Measurements from ENCODE around the gene CCM2L. TPM values are rescaled to one million over a fixed set of nuclear protein-coding genes. Genes with fewer than 3 reads are reported as not detected.

CCM2L gene
- total and polyA plus RNA-seq, 2 of the 8 experiments (the other 6 are each of a cell fraction or from before 2014, with no cell fraction given) = 5.5 to 15.8 TPM

DNA sequence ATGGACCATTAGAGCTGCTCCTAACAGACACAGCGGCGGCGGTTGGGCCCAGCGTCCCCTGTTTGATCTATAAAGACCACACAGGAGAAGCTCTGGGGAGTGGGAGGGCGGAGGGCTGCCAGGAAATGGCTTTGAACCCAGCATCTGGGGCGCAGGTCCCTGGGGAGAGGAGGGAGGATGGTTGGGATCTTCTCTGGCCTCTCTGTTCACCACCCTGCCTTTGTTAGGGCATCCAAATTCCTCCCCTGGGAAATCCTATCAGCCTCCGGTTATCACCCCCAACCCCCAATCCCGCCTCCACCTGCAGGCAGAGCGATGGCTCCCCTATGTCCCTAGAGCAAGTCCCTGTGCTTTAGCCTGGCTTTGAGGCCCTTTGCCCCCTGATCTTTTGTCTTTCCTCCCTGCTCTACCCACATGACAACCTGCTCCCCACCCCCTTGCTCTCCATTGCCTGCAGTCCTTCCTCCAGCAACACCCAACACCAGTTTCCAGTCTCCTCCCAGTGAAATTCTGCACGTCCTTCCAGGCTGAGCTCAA lies 35.2 kb upstream of the CCM2L start (continued):
- TF ChIP-seq, protein P1, sequence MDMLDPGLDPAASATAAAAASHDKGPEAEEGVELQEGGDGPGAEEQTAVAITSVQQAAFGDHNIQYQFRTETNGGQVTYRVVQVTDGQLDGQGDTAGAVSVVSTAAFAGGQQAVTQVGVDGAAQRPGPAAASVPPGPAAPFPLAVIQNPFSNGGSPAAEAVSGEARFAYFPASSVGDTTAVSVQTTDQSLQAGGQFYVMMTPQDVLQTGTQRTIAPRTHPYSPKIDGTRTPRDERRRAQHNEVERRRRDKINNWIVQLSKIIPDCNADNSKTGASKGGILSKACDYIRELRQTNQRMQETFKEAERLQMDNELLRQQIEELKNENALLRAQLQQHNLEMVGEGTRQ (IDR thresholded peaks at IDR 0.05; ENCODE audit: low read length) = peak; percentile 17; the same call in 1 of the 2 replicates
- peak; percentile 80 for TF ChIP-seq ASH2L (IDR thresholded peaks at IDR 0.05; ENCODE audit: low read length)
- TF ChIP-seq SIRT6 (IDR thresholded peaks at IDR 0.05; ENCODE audit: low read length) = no peak
- TF ChIP-seq EGR1 (IDR thresholded peaks at IDR 0.05; ENCODE audit: borderline replicate concordance, low read depth, low read length) = 0 out of 2 replicates have a peak, but pooled peaks have one; percentile 8
- TF ChIP-seq BCL11A (IDR thresholded peaks at IDR 0.05; ENCODE audit: low read depth in 2 of 2, low read length in 2 of 2) = no peak
- TF ChIP-seq RNF2 (IDR thresholded peaks at IDR 0.05; ENCODE audit: borderline replicate concordance, low read depth, low read length, missing control alignments, poor library complexity, severe bottlenecking) = no peak
- TF ChIP-seq CHD1 (IDR thresholded peaks at IDR 0.05; ENCODE audit: low read depth, low read length) = no peak
- no peak for TF ChIP-seq KDM1A (IDR thresholded peaks at IDR 0.05; ENCODE audit: borderline replicate concordance, low read length)
- TF ChIP-seq CBX5 (IDR thresholded peaks at IDR 0.05; ENCODE audit: low read depth, low read length) = no peak
- TF ChIP-seq TBP (IDR thresholded peaks at IDR 0.05; ENCODE audit: low read depth, low read length) = peak; percentile 54; the same call in 1 of the 2 replicates
- peak; percentile 62 for TF ChIP-seq CTBP2 (IDR thresholded peaks at IDR 0.05; ENCODE audit: borderline replicate concordance, insufficient read depth, insufficient read length, low read length)
- no peak for TF ChIP-seq HDAC6 (IDR thresholded peaks at IDR 0.05; ENCODE audit: low read depth, low read length)
- TF ChIP-seq CTCF (IDR thresholded peaks at IDR 0.05; ENCODE audit: control extremely low read depth in 1 of 3, insufficient read depth in 1 of 3, low read depth in 1 of 3, low read length in 3 of 3) = no peak
- TF ChIP-seq RAD21 (IDR thresholded peaks at IDR 0.05 in 1 of 2, conservative IDR thresholded peaks at IDR 0.05 in 1 of 2; ENCODE audit: low read depth in 2 of 2, low read length in 2 of 2) = peak; percentile 4 to 17; a peak in 2 of 4 replicates
- TF ChIP-seq PHF8 (conservative IDR thresholded peaks at IDR 0.05; ENCODE audit: low read depth, low read length) = peak; percentile 42; the same call in 1 of the 2 replicates
- no peak for TF ChIP-seq NRF1 (IDR thresholded peaks at IDR 0.05; ENCODE audit: low read depth, low read length)
- TF ChIP-seq HDAC2 (IDR thresholded peaks at IDR 0.05; ENCODE audit: borderline replicate concordance in 1 of 2, low read depth in 2 of 2, low read length in 2 of 2) = no peak
- TF ChIP-seq CEBPB (IDR thresholded peaks at IDR 0.05; ENCODE audit: low read depth, low read length) = no peak
- no peak for TF ChIP-seq JUN (IDR thresholded peaks at IDR 0.05; ENCODE audit: low read depth, low read length)
- no peak for TF ChIP-seq ZNF274 (IDR thresholded peaks at IDR 0.05; ENCODE audit: borderline replicate concordance, extremely low read depth, low read length)
